HT1080 (cell line): ENCODE results near the gene PLAAT3. TPM values are rescaled to one million over a fixed set of nuclear protein-coding genes. Genes with fewer than 3 reads are reported as not detected.
A peak's percentile ranks its signal among the peaks of the same experiment; 100 is the strongest.
"Not testable (repeated sequence)": the region's sequence is repeated elsewhere in the genome, so short reads cannot be mapped to it uniquely, and the experiment has no call there.

Experiments
- DNase-seq: peaks from one replicate; pipeline ENCODE4 v3.0.0-alpha.2; 2015; ENCODE audit warnings: low read depth
- total RNA-seq: library from RNA; depleted of rRNA; stranded (reverse); fragments of >200 nt; shearing (Covaris generic); gene quantifications from 2 replicates; pipeline ENCODE4 v1.2.3, GENCODE V29; 2014

Gene PLAAT3
- total RNA-seq, 1 experiment from 2014 or later = 28.6 TPM

- no peak for DNase-seq
Measured at GRCh38 chr11:63569570-63569969, 44.7 kb downstream of the PLAAT3 start.

DNA sequence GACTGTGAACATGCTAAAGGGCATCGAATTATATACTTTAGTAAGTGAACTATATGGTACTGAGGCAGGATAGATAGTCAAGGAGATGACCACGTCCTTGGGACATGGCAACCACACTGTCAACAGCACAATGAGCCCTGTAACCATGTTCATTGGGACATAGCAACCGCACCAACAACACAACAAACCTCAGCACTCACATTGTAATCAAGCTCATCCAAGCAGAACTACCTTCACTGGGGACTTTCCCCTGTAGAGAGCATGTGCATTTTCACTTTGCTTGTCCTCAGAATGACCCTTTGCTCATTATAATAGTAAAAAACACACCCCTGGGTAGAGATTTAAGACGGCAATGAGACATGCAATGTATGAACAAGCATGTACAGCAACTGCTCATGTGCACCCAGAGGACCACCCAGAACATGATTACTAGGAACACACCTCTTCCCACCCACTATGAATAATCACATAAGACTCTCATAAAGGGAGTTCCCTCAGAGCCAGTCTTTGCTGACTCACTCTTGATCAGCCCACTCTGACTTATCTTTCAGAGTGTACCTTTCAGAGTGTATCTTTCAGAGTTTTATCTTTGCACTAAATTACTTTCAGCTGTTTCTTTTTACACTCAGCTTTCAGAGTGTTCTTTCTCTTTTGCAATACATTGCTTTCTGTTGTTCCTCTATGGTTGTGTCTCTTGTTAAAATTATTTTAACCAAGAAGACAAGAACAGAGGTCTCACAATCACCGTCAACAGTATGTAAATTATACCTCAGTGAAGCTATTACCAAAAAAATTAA is 47.0 kb downstream of the PLAAT3 start:
- peak; percentile 85 for DNase-seq

- DNase-seq = no peak
Measured at GRCh38 chr11:63564784-63565350, 49.4 kb downstream of the PLAAT3 start.

DNA sequence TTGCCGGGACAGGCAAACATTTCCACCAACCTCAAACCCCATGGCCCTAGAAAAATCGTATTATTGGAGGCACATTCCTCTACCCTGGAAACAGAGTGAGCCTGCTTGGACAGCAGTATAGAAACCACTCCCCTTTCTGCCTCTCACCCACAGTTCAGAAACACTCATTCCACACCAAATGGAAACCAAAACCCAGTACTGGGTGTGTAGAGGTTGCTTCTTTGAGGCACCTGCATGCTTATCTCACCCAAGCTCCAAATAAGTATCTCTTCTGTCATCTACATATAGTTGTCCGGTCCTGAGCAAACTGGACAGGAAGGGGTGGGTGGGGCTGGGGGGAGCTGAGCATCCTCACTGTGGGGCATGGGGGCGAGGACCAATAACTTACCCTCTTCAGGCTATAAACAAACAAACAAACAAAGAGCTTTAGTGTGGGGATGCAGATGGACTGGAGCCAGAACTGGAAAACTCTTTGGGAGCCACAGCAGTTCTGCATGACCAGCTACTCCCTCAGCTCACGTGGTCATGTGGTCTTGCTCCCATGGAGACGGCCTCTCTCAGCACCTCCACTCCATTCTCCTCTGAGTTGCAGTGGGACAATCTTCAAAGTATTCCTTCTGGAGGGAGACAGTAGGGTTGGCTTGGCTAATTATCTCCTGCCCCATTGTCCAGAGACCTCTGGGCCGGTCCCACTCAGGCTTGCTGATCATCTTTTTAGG is 50.0 kb downstream of the PLAAT3 start:
- DNase-seq = no peak

- DNase-seq = no peak
Measured at GRCh38 chr11:63563201-63564055, 50.8 kb downstream of the PLAAT3 start, which contains the start of gene PLAAT2. Gene PLAAT2, minus strand, starts transcription at chr11:63563379. Its CDS starts 55 bp downstream, at chr11:63563324.

DNA sequence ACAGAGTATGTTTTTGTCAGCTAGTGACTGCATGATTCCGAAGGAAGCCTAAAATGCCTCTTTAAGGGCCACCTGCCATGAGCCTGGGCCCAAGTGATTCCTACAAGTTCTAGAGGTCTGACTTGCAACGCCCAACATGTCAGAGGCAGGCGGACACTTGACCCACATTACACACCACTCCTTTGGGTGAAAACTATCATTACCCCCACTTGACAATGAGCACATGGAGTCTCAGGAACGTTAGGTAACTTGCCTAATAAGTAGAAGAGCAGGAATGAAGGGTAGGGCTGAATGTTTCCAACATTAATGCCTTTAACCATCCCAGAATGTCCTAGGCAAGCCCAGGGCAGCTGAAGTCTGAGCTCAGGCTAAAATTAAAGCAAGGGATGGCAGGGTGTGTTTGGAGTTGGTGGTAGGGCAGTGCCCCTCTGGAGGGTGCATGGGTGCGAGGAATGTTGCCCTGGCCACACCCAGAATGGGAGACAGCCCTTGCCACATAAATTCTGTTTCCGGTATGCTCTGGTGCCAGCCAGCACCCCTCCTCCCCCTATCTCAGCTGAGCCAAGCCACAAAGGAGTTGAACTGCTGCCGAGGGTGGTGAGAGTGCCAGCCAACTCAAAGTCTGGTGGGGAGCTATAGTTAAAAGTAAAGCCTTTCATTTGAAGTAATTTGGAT is 53.6 kb downstream of the PLAAT3 start:
- peak; percentile 49 for DNase-seq

DNA sequence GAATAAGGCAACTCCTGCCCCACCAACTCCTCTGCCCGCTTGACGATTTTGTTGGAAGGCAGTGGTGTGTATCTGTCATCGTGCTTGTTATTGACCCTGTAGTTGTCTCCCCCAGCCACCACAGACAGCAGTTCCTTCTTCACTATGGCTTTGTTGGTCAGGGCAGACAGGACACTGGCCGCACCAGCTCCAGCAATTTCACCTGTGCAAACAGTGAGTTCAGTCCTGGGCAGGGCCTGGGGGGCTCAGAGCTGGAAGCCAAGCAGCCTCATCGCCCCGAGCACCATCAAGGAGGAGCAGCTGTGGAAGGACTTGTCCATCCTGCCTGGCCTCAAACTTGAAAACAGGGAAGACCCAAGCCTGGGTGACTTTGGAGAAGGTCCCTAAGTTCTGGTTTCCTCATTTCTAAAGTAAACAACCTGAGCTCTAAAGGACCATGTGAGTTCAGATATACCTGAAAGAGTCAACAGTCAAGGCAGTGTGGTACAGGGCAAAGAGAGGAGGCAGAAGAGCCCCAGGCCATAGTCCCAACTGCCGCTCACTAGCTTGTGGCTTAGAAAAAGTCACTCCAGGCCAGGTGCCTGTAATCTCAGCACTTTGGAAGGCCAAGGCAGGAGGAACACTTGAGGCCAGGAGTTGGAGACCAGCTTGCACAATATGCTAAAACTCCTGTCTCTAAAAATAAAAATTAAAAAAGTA is 55.6 kb downstream of the PLAAT3 start:
- DNase-seq = no peak

DNA sequence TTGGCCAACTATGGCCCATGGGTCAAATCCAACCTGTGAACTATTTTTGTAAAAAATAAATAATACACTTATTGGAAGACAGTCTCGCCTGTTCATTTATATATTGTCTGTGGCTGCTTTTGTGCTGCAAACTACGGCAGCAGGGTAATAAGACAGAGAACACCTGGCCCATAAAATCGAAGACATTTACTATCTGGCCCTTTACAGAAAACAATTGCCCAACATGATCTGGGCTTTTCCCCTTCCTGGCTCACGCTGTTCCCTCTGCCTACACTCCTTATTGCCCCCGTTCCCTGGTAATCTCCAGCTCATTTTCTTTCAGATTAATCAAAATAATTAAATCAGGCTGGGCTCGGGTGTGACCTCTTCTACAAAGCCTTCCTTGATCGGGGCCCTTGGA is 56.7 kb downstream of the PLAAT3 start:
- no peak for DNase-seq

GRCh38 chr11:63556404-63557013 is 57.7 kb downstream of the PLAAT3 start:
- DNase-seq = no peak

DNA sequence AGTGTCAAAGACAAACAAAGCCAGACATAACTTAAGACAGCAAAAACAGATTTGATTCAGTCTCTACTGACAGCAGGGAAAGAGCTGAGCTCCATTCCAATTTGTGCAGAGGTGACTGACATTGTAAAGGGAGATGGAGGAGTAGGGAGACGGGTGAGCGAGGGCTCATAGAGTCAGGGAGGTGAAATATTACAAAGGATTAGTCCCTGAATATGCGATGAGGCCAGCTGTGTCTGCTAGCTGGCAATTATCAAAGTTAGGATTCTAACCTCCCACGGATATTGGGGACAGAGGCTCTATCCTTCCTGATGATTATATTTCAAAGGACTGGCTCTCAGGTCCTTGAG is 59.4 kb downstream of the PLAAT3 start:
- no peak for DNase-seq

- peak; percentile 31 for DNase-seq
Measured at GRCh38 chr11:63553759-63554158, 60.5 kb downstream of the PLAAT3 start.

GRCh38 chr11:63552921-63553320 is 61.3 kb downstream of the PLAAT3 start:
- no peak for DNase-seq

GRCh38 chr11:63551889-63552266 is 62.4 kb downstream of the PLAAT3 start:
- no peak for DNase-seq

DNA sequence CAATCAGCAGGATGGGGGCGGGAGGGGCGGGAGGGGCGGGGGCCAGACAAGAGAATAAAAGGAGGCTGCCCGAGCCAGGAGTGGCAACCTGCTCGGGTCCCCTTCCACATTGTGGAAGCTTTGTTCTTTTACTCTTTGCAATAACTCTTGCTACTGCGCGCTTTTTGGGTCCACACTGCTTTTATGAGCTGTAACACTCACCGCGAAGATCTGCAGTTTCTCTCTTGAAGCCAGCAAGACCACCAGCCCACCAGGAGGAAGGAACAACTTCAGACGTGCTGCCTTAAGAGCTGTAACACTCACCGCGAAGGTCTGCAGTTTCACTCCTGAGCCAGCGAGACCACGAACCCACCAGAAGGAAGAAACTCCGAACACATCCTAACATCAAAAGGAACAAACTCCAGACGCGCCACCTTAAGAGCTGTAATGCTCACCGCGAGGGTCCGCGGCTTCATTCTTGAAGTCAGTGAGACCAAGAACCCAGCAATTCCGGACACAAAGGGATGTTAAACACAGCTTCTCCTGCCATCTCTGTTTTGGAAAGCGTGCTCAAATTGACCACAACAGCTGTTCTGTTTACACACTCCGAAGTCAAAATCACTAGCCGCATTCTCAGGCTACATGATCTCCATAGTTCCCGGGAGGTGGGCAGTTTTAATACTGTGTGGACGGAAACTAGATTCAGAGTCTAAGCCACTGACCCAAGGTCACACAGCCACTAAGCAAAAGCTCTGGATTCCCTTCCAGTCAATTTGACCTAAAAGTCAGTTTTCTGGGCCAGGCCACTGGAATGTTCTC is 62.9 kb downstream of the PLAAT3 start:
- no peak for DNase-seq

- DNase-seq = not testable (repeated sequence)
Measured at GRCh38 chr11:63550156-63550700, 64.0 kb downstream of the PLAAT3 start.

DNA sequence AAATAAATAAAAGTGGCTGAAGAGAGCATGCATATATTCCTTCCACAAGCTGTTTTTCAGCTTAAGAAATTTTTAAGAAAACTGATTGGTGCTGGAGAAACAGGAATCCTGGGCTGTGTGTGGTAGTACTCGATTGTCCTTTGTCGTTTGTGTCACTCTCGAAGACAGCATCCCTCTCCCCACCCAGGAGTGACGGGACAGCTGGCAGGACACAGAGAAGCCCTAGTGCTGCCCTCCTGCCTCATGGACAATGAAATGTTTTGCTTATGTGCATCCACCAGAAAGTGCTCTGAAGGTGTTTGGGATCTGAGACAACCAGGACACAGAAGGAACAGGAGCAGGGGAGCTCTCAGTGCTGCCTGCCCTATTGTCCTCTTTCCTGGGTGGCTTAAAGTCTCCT is 64.8 kb downstream of the PLAAT3 start:
- DNase-seq = no peak

DNA sequence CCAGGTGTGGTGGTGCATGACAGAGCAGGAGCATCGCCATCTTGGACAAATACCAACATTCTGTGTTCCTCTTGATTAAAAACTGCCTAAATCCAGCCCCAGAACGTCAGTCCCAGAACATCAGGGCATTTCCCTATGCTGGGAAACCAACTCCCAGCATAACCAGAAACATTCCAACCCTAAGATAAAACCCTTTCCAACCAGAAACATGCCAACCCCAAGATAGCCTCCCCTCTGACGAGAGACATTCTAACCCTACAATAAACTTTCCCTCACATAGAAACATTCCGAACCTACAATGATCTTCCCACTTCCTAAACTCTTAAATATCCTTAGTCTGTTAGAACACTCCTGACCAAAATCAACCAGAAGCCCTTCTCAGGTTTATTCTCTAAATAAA is 66.1 kb downstream of the PLAAT3 start:
- no peak for DNase-seq

DNA sequence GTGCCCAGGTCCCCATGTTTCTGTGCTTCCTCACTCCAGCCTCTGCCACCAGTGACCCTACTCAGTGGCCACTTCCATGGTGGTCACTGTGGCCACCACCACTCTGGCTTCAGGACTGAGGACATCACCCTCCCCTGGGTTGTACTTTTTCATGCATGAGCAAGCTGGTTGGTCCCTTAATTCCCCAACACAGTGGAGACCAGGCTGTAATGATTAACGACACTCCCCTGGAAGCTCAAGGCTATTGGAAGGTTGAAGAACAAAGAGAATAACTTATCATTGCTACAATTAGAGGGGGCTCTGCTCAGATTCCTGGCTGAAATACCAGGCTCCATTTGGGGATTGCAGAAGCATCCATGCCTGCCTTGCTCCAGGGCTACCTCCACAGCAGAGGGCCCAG is 67.2 kb downstream of the PLAAT3 start:
- no peak for DNase-seq

GRCh38 chr11:63543711-63544110 is 70.5 kb downstream of the PLAAT3 start:
- DNase-seq = no peak
